ENCODE measurements around the gene WARS2.

WARS2 gene

GRCh38 chr1:119046429-119046784 lies 94.0 kb downstream of the WARS2 start:
- Histone ChIP-seq H3K27ac (ENCODE audit: insufficient read depth, low read length, poor library complexity, severe bottlenecking) (no peak overlapping the region), H3K9me3 (ENCODE audit: control insufficient read depth, low read length) (no peaks in the 10 kb centered on the region), H3K4me3 (ENCODE audit: insufficient read depth, low read depth, low read length, poor library complexity, severe bottlenecking) (no peak overlapping the region), H3K27me3 (replicated peaks; ENCODE audit: control insufficient read depth, insufficient read depth, low read length, poor library complexity, severe bottlenecking) (no peaks in the 10 kb centered on the region), H3K36me3 (ENCODE audit: control insufficient read depth, insufficient read depth, low read length) (peaks cover 13% of the 10 kb centered on the region), H3K4me1 (ENCODE audit: control insufficient read depth, insufficient read depth, low read length, poor library complexity, severe bottlenecking) (no peaks in the 10 kb centered on the region)
- DNase-seq = no peak

- H3K4me3 ChIP-seq (ENCODE audit: insufficient read depth, low read depth, low read length, poor library complexity, severe bottlenecking) = no peak overlapping the region
- DNase-seq = no peak
- no peaks in the 10 kb centered on the region for H3K27me3 ChIP-seq (replicated peaks; ENCODE audit: control insufficient read depth, insufficient read depth, low read length, poor library complexity, severe bottlenecking)
- H3K36me3 ChIP-seq (ENCODE audit: control insufficient read depth, insufficient read depth, low read length) = peaks cover 13% of the 10 kb centered on the region
- H3K4me1 ChIP-seq (ENCODE audit: control insufficient read depth, insufficient read depth, low read length, poor library complexity, severe bottlenecking) = no peaks in the 10 kb centered on the region
- no peak overlapping the region for H3K27ac ChIP-seq (ENCODE audit: insufficient read depth, low read length, poor library complexity, severe bottlenecking)
- H3K9me3 ChIP-seq (ENCODE audit: control insufficient read depth, low read length) = no peaks in the 10 kb centered on the region
Measured at GRCh38 chr1:119045096-119045746, 95.2 kb downstream of the WARS2 start.

- H3K27ac ChIP-seq (ENCODE audit: insufficient read depth, low read length, poor library complexity, severe bottlenecking) = no peak overlapping the region
- no peak for DNase-seq
- H3K9me3 ChIP-seq (ENCODE audit: control insufficient read depth, low read length) = no peaks in the 10 kb centered on the region
- H3K36me3 ChIP-seq (ENCODE audit: control insufficient read depth, insufficient read depth, low read length) = peaks cover 16% of the 10 kb centered on the region
- H3K27me3 ChIP-seq (replicated peaks; ENCODE audit: control insufficient read depth, insufficient read depth, low read length, poor library complexity, severe bottlenecking) = no peaks in the 10 kb centered on the region
- no peaks in the 10 kb centered on the region for H3K4me1 ChIP-seq (ENCODE audit: control insufficient read depth, insufficient read depth, low read length, poor library complexity, severe bottlenecking)
- H3K4me3 ChIP-seq (ENCODE audit: insufficient read depth, low read depth, low read length, poor library complexity, severe bottlenecking) = no peak overlapping the region
Measured at GRCh38 chr1:119040906-119041305, 99.5 kb downstream of the WARS2 start.

- DNase-seq = no peak
- Histone ChIP-seq H3K27me3 (replicated peaks; ENCODE audit: control insufficient read depth, insufficient read depth, low read length, poor library complexity, severe bottlenecking) (no peaks in the 10 kb centered on the region), H3K27ac (ENCODE audit: insufficient read depth, low read length, poor library complexity, severe bottlenecking) (no peak overlapping the region), H3K4me1 (ENCODE audit: control insufficient read depth, insufficient read depth, low read length, poor library complexity, severe bottlenecking) (no peaks in the 10 kb centered on the region), H3K4me3 (ENCODE audit: insufficient read depth, low read depth, low read length, poor library complexity, severe bottlenecking) (no peak overlapping the region), H3K9me3 (ENCODE audit: control insufficient read depth, low read length) (no peaks in the 10 kb centered on the region), H3K36me3 (ENCODE audit: control insufficient read depth, insufficient read depth, low read length) (peaks cover 15% of the 10 kb centered on the region)
Measured at GRCh38 chr1:119040489-119040888, 100.0 kb downstream of the WARS2 start.

GRCh38 chr1:119038363-119038762 lies 102.1 kb downstream of the WARS2 start:
- Histone ChIP-seq H3K4me1 (ENCODE audit: control insufficient read depth, insufficient read depth, low read length, poor library complexity, severe bottlenecking) (no peaks in the 10 kb centered on the region), H3K27me3 (replicated peaks; ENCODE audit: control insufficient read depth, insufficient read depth, low read length, poor library complexity, severe bottlenecking) (no peaks in the 10 kb centered on the region), H3K4me3 (ENCODE audit: insufficient read depth, low read depth, low read length, poor library complexity, severe bottlenecking) (no peak overlapping the region), H3K27ac (ENCODE audit: insufficient read depth, low read length, poor library complexity, severe bottlenecking) (no peak overlapping the region), H3K9me3 (ENCODE audit: control insufficient read depth, low read length) (no peaks in the 10 kb centered on the region), H3K36me3 (ENCODE audit: control insufficient read depth, insufficient read depth, low read length) (peaks cover 7% of the 10 kb centered on the region)
- DNase-seq = no peak

GRCh38 chr1:119034359-119034758 lies 106.1 kb downstream of the WARS2 start:
- Histone ChIP-seq H3K4me3 (ENCODE audit: insufficient read depth, low read depth, low read length, poor library complexity, severe bottlenecking) (no peak overlapping the region), H3K36me3 (ENCODE audit: control insufficient read depth, insufficient read depth, low read length) (peaks cover 15% of the 10 kb centered on the region), H3K4me1 (ENCODE audit: control insufficient read depth, insufficient read depth, low read length, poor library complexity, severe bottlenecking) (no peaks in the 10 kb centered on the region), H3K9me3 (ENCODE audit: control insufficient read depth, low read length) (no peaks in the 10 kb centered on the region), H3K27me3 (replicated peaks; ENCODE audit: control insufficient read depth, insufficient read depth, low read length, poor library complexity, severe bottlenecking) (no peaks in the 10 kb centered on the region), H3K27ac (ENCODE audit: insufficient read depth, low read length, poor library complexity, severe bottlenecking) (no peak overlapping the region)
- no peak for DNase-seq

GRCh38 chr1:119032986-119033385 lies 107.5 kb downstream of the WARS2 start:
- peaks cover 12% of the 10 kb centered on the region for H3K36me3 ChIP-seq (ENCODE audit: control insufficient read depth, insufficient read depth, low read length)
- no peak for DNase-seq
- H3K27ac ChIP-seq (ENCODE audit: insufficient read depth, low read length, poor library complexity, severe bottlenecking) = no peak overlapping the region
- H3K4me3 ChIP-seq (ENCODE audit: insufficient read depth, low read depth, low read length, poor library complexity, severe bottlenecking) = no peak overlapping the region
- no peaks in the 10 kb centered on the region for H3K27me3 ChIP-seq (replicated peaks; ENCODE audit: control insufficient read depth, insufficient read depth, low read length, poor library complexity, severe bottlenecking)
- H3K9me3 ChIP-seq (ENCODE audit: control insufficient read depth, low read length) = no peaks in the 10 kb centered on the region
- H3K4me1 ChIP-seq (ENCODE audit: control insufficient read depth, insufficient read depth, low read length, poor library complexity, severe bottlenecking) = no peaks in the 10 kb centered on the region

GRCh38 chr1:119027759-119028158 lies 112.7 kb downstream of the WARS2 start:
- DNase-seq = no peak
- H3K27ac ChIP-seq (ENCODE audit: insufficient read depth, low read length, poor library complexity, severe bottlenecking) = no peak overlapping the region
- H3K9me3 ChIP-seq (ENCODE audit: control insufficient read depth, low read length) = no peaks in the 10 kb centered on the region
- no peaks in the 10 kb centered on the region for H3K27me3 ChIP-seq (replicated peaks; ENCODE audit: control insufficient read depth, insufficient read depth, low read length, poor library complexity, severe bottlenecking)
- peaks cover 4% of the 10 kb centered on the region for H3K36me3 ChIP-seq (ENCODE audit: control insufficient read depth, insufficient read depth, low read length)
- H3K4me1 ChIP-seq (ENCODE audit: control insufficient read depth, insufficient read depth, low read length, poor library complexity, severe bottlenecking) = no peaks in the 10 kb centered on the region
- no peak overlapping the region for H3K4me3 ChIP-seq (ENCODE audit: insufficient read depth, low read depth, low read length, poor library complexity, severe bottlenecking)

- no peak overlapping the region for H3K4me3 ChIP-seq (ENCODE audit: insufficient read depth, low read depth, low read length, poor library complexity, severe bottlenecking)
- no peaks in the 10 kb centered on the region for H3K36me3 ChIP-seq (ENCODE audit: control insufficient read depth, insufficient read depth, low read length)
- no peak overlapping the region for H3K27ac ChIP-seq (ENCODE audit: insufficient read depth, low read length, poor library complexity, severe bottlenecking)
- DNase-seq = no peak
- no peaks in the 10 kb centered on the region for H3K9me3 ChIP-seq (ENCODE audit: control insufficient read depth, low read length)
- no peaks in the 10 kb centered on the region for H3K27me3 ChIP-seq (replicated peaks; ENCODE audit: control insufficient read depth, insufficient read depth, low read length, poor library complexity, severe bottlenecking)
- no peaks in the 10 kb centered on the region for H3K4me1 ChIP-seq (ENCODE audit: control insufficient read depth, insufficient read depth, low read length, poor library complexity, severe bottlenecking)
Measured at GRCh38 chr1:119026956-119027355, 113.5 kb downstream of the WARS2 start.

GRCh38 chr1:119015547-119015946 lies 124.9 kb downstream of the WARS2 start:
- Histone ChIP-seq H3K4me1 (ENCODE audit: control insufficient read depth, insufficient read depth, low read length, poor library complexity, severe bottlenecking) (no peaks in the 10 kb centered on the region), H3K9me3 (ENCODE audit: control insufficient read depth, low read length) (no peaks in the 10 kb centered on the region), H3K36me3 (ENCODE audit: control insufficient read depth, insufficient read depth, low read length) (no peaks in the 10 kb centered on the region), H3K4me3 (ENCODE audit: insufficient read depth, low read depth, low read length, poor library complexity, severe bottlenecking) (no peak overlapping the region), H3K27me3 (replicated peaks; ENCODE audit: control insufficient read depth, insufficient read depth, low read length, poor library complexity, severe bottlenecking) (no peaks in the 10 kb centered on the region), H3K27ac (ENCODE audit: insufficient read depth, low read length, poor library complexity, severe bottlenecking) (no peak overlapping the region)
- DNase-seq = no peak

Measured in effector memory CD4-positive, alpha-beta T cell (primary cell).